ENCODE data around the gene DEDD2. TPM values are rescaled to one million over a fixed set of nuclear protein-coding genes. Genes with fewer than 3 reads are reported as not detected.

Gene DEDD2
- total RNA-seq, 2 experiments from 2014 or later, result 35.8 to 40.7 TPM

DNA sequence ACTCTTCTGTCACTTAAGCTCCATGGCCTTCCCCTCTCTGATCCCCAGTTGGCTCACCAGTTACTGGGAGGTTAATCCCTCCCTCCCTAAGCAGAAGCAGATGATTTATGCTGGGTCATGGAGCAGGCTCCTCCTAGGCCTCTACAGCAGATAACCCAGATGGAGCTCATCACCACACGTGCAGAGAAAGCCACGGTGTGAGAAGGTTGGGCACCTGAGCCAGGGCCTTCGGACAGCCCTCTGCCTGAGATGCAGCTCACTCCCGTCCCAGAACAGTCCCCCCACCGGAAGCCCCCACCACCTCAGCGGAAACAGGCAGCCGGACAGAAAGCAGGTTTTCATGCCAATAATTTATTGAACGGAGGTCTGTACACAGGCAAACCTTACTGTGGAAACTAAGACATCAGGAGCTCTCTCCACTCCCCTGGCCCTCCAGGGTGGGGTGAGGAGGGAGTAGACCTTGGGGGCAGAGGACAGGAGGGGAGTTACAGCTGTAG lies 12.4 kb upstream of the DEDD2 start:
- DNase-seq, result no peak
- Mint-ChIP-seq H3K36me3 (peaks cover 47% of the 10 kb centered on the region), H3K27me3 (no peaks in the 10 kb centered on the region), H3K4me3 (no peak overlapping the region), H3K9me3 (ENCODE audit: low read depth) (no peaks in the 10 kb centered on the region), H3K4me1 (peaks cover 7% of the 10 kb centered on the region), H3K27ac (no peak overlapping the region)
- no peak for ATAC-seq
- CTCF ChIA-PET, result interaction anchor here (0.7 to 1.1 kb wide), 2 partner anchors 84 to 121 kb away, joined by 3 read pairs; no protein-coding TSS in a partner anchor

DNA sequence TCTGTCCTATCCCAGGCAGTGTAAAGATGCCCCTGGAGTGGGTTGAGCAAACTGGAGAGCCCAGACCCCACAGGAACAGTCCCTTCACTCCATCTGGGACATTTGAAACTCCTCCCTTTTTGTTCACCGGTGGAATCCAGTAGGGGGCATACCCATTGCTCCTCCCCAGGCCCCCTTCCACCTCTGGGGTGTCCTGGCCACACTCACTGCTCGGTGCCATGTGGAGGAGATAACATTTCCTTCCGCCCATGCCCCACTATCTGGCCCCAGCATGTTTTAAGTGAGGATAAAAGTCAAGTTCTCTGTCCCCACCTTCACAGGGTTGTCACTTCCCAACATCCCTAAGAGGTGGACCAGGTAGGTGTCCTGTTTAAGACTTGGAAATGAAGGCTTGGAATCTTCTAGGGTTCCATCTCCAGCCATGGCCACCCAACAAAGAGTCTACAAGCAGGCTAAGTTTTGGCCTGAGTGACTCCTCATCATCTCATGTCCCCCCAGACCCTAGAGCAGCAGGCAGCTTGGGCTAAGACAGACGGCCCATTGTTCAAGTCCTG lies 11.9 kb upstream of the DEDD2 start:
- Mint-ChIP-seq H3K27me3 (no peaks in the 10 kb centered on the region), H3K36me3 (peaks cover 45% of the 10 kb centered on the region), H3K4me3 (no peak overlapping the region), H3K27ac (no peak overlapping the region), H3K4me1 (peaks cover 7% of the 10 kb centered on the region), H3K9me3 (ENCODE audit: low read depth) (no peaks in the 10 kb centered on the region)
- no peak for DNase-seq
- ATAC-seq, result no peak
- CTCF ChIA-PET, result interaction anchor here (1.1 kb wide), 1 partner anchor 121 kb away, joined by 3 read pairs; no protein-coding TSS in a partner anchor

DNA sequence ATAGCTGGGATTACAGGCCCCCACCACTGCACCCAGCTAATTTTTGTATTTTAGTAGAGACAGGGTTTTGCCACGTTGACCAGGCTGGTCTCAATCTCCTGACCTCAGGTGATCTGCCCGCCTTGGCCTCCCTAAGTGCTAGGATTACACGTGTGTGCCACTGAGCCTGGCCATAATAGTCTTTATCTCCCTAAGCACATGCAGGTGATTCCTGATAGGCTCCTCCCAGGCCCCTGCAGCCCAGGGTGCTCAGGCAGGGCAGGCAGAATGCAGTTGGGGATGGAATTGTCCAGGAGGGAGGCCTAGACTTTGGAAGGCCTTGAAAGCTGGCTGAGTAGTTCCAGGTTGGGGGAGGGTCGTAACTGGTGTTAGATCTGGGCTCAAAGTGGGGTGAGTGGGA lies 11.2 kb upstream of the DEDD2 start:
- Mint-ChIP-seq H3K4me3 (no peak overlapping the region), H3K27ac (no peak overlapping the region), H3K27me3 (no peaks in the 10 kb centered on the region), H3K4me1 (peaks cover 7% of the 10 kb centered on the region), H3K9me3 (ENCODE audit: low read depth) (no peaks in the 10 kb centered on the region), H3K36me3 (peaks cover 42% of the 10 kb centered on the region)
- DNase-seq (no peak), ATAC-seq (no peak)
- CTCF ChIA-PET, result interaction anchor here (1.0 kb wide), 1 partner anchor 119 kb away, joined by 4 read pairs; no protein-coding TSS in a partner anchor

GRCh38 chr19:42226886-42227285 lies 9.4 kb upstream of the DEDD2 start:
- H3K36me3 Mint-ChIP-seq, result peaks cover 39% of the 10 kb centered on the region
- peaks cover 18% of the 10 kb centered on the region for H3K4me1 Mint-ChIP-seq
- ATAC-seq (no peak), DNase-seq (no peak)
- H3K9me3 Mint-ChIP-seq (ENCODE audit: low read depth), result no peaks in the 10 kb centered on the region
- H3K4me3 Mint-ChIP-seq, result no peak overlapping the region
- no peaks in the 10 kb centered on the region for H3K27me3 Mint-ChIP-seq
- CTCF ChIA-PET, result interaction anchor here (0.8 to 2.0 kb wide), 4 partner anchors 10 to 58 kb away, joined by 3 to 4 read pairs (median 4); no protein-coding TSS in a partner anchor
- H3K27ac Mint-ChIP-seq, result peak overlapping the region; percentile 26

DNA sequence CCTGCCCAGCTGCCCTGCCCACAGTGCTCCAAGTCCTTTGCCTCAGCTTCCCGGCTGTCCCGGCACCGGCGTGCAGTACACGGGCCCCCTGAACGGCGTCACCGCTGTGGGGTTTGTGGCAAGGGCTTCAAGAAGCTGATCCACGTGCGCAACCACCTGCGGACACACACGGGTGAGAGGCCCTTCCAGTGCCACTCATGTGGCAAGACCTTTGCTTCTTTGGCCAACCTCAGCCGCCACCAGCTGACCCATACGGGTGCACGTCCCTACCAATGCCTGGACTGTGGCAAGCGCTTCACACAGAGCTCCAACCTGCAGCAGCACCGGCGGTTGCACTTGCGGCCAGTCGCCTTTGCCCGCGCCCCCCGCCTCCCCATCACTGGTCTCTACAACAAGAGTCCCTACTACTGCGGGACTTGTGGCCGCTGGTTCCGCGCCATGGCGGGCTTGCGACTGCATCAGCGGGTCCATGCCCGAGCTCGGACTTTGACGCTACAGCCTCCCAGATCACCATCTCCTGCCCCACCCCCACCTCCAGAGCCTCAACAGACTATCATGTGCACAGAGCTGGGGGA lies 8.3 kb upstream of the DEDD2 start:
- DNase-seq, result no peak
- CTCF ChIA-PET, result interaction anchor here (0.8 to 2.0 kb wide), 4 partner anchors 11 to 59 kb away, joined by 3 to 4 read pairs (median 4); no protein-coding TSS in a partner anchor
- peaks cover 33% of the 10 kb centered on the region for H3K36me3 Mint-ChIP-seq
- no peak overlapping the region for H3K27ac Mint-ChIP-seq
- H3K4me1 Mint-ChIP-seq, result peaks cover 26% of the 10 kb centered on the region
- no peaks in the 10 kb centered on the region for H3K9me3 Mint-ChIP-seq (ENCODE audit: low read depth)
- H3K27me3 Mint-ChIP-seq, result no peaks in the 10 kb centered on the region
- ATAC-seq, result no peak
- no peak overlapping the region for H3K4me3 Mint-ChIP-seq

DNA sequence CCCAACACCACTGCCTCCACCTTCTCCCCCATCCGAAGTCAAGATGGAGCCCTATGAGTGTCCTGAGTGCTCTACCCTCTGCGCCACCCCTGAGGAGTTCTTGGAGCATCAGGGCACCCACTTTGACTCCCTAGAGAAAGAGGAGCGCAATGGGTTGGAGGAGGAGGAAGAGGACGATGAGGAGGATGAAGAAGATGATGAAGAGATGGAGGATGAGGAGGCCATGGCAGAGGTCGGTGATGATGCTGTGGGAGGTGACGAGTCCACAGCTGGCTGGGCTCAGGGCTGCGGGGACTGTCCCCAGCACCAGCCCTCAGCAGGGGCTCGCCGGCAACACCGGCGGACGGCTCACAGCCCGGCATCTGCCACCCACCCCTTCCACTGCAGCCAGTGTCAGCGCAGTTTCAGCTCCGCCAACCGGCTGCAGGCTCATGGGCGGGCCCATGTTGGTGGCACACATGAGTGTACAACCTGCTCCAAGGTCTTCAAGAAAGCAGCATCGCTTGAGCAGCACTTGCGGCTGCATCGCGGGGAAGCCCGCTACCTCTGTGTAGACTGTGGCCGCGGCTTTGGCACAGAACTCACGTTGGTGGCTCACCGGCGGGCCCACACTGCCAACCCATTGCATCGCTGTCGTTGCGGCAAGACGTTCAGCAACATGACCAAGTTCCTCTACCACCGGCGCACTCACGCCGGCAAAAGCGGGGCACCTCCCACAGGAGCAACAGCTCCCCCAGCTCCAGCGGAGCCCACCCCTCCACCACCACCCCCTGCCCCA lies 7.7 kb upstream of the DEDD2 start:
- Mint-ChIP-seq H3K36me3 (peaks cover 34% of the 10 kb centered on the region), H3K4me1 (peaks cover 31% of the 10 kb centered on the region), H3K4me3 (no peak overlapping the region), H3K9me3 (ENCODE audit: low read depth) (no peaks in the 10 kb centered on the region), H3K27me3 (no peaks in the 10 kb centered on the region), H3K27ac (no peak overlapping the region)
- no peak for ATAC-seq
- no peak for DNase-seq
- CTCF ChIA-PET, result interaction anchor here (2.0 kb wide), 1 partner anchor 54 kb away, joined by 4 read pairs; no protein-coding TSS in a partner anchor

GRCh38 chr19:42220751-42221097 lies 3.2 kb upstream of the DEDD2 start:
- no peaks in the 10 kb centered on the region for H3K9me3 Mint-ChIP-seq (ENCODE audit: low read depth)
- peaks cover 58% of the 10 kb centered on the region for H3K4me1 Mint-ChIP-seq
- ATAC-seq (no peak), DNase-seq (no peak)
- H3K4me3 Mint-ChIP-seq, result peak overlapping the region; percentile 98
- CTCF ChIA-PET, result interaction anchor here (1.0 to 2.7 kb wide), 7 partner anchors 17 to 88 kb away, joined by 3 to 14 read pairs (median 4); no protein-coding TSS in a partner anchor
- peak overlapping the region; percentile 94 for H3K27ac Mint-ChIP-seq
- H3K27me3 Mint-ChIP-seq, result no peaks in the 10 kb centered on the region
- H3K36me3 Mint-ChIP-seq, result peaks cover 21% of the 10 kb centered on the region

DNA sequence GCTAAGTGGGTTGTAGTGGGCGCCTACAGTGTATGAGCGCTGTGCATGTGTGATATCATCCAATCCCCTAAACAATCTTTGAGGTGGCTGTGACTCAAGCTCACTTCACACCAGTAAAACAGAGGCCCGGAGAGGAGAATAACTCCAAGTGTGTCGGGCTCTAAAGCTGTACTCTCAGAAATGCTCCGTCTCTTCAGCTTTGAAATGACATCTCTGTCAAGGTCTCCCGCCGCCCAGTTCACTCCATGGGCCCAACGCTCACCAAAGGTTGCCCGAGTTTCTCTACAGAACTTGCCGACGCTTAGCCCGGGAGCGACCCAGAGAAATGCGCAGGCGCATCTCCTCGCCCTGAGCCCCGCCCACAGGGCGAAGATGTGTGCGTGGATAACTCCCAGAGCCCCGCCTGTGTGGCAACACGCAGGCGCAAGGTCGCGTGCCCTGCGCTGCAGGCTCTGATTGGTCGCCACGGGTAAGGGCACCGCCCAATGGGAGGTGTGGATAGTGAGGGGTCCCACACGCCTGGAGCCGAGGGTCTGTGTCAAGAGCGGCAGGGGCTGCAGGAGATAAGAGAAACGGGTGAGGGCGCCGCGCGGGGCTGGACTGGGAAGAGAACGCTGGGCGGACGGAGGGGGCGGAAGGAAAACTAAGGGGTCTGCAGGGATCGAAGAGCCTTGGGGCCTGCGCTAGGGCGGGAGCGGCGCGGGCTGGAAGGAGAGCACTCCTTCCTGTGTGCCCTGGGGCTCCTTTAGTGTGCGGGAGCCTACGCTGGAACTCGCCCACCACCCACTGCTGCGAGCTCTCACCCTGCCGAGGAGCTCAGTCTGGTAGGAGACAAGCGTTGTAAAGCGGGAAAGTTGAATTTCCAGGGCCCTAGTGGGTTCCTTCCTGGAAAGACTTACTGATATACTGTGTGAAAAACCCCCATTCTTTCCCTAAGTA lies 2.6 kb upstream of the DEDD2 start, which contains the start of gene ZNF526:
ZNF526 (plus strand) TSS at position 501 of the 939 bp plus-strand sequence. CDS start 4,092 bp downstream, outside the sequence.
- peak within 1 kb of the TSS; percentile 94 for H3K27ac Mint-ChIP-seq
- peak within 1 kb of the TSS; percentile 98 for H3K4me3 Mint-ChIP-seq
- no peaks in the 10 kb centered on the region for H3K27me3 Mint-ChIP-seq
- H3K36me3 Mint-ChIP-seq, result peaks cover 21% of the 10 kb centered on the region
- peaks cover 65% of the 10 kb centered on the region for H3K4me1 Mint-ChIP-seq
- peak; percentile 99 for DNase-seq
- CTCF ChIA-PET, result interaction anchor here (0.7 to 2.7 kb wide), 12 partner anchors 17 to 112 kb away, joined by 3 to 14 read pairs (median 3); partner anchors contain the start of genes GSK3A and POU2F2
- peak; percentile 87 for ATAC-seq
- no peaks in the 10 kb centered on the region for H3K9me3 Mint-ChIP-seq (ENCODE audit: low read depth)

DNA sequence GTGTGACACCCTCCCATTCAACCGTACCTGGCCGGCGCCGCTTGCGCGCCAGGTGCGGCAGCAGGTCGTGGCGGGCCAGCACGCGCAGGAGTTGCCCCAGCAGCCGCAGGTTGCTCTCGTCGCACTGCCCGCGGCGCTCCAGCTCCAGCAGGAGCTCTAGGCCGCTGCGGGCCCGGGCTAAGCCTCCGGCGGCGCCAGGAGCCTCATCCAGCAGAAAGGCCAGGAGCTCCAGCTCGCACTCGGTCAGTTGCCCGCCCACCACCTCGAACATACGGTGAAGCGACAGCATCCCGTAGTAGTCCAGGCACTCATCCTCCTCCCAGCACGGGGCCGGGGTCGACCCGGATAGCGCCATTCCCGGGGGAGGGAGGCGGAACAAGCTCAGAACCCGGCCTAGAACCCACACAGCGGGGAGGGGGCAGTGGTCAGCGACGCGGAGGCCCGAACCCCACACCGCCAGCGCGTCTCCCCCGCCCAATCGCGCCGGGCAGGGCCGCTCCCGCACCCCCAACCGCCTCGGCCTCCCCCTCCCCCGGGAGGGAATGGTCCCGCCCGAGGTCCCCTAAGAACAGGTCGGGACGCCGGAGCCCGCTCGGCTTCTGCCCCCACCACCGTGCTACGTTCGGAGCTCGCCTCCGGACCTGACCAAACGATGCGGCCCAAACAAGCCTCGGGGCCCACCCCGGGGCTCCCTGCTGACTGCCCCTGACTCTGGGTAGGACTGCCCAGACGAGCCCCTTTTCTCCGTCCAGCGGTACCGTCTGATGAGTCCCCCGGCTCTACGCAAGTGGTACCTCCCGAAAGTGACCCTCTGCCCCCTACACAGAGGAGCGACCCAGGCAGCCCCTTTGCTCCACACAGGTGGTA lies 591 bp downstream of the DEDD2 start:
- Mint-ChIP-seq H3K9me3 (ENCODE audit: low read depth) (no peaks in the 10 kb centered on the region), H3K4me3 (peak overlapping the region; percentile 81), H3K36me3 (peaks cover 25% of the 10 kb centered on the region), H3K27ac (peak overlapping the region; percentile 94), H3K4me1 (peaks cover 81% of the 10 kb centered on the region), H3K27me3 (no peaks in the 10 kb centered on the region)
- CTCF ChIA-PET, result interaction anchor here (0.8 to 4.7 kb wide), 11 partner anchors 16 to 106 kb away, joined by 3 to 39 read pairs (median 6); partner anchors contain the start of genes GSK3A and POU2F2
- ATAC-seq (peak; percentile 2), DNase-seq (peak; percentile 58)

GRCh38 chr19:42214810-42215485 lies 2.5 kb downstream of the DEDD2 start:
- H3K36me3 Mint-ChIP-seq, result peaks cover 25% of the 10 kb centered on the region
- H3K27me3 Mint-ChIP-seq, result no peaks in the 10 kb centered on the region
- H3K4me3 Mint-ChIP-seq, result no peak overlapping the region
- no peaks in the 10 kb centered on the region for H3K9me3 Mint-ChIP-seq (ENCODE audit: low read depth)
- H3K4me1 Mint-ChIP-seq, result peaks cover 66% of the 10 kb centered on the region
- CTCF ChIA-PET, result interaction anchor here (1.0 to 4.7 kb wide), 4 partner anchors 14 to 64 kb away, joined by 4 to 39 read pairs (median 8); partner anchors contain the start of gene GSK3A
- no peak for ATAC-seq
- no peak for DNase-seq
- peak overlapping the region; percentile 1 for H3K27ac Mint-ChIP-seq

GRCh38 chr19:42212886-42213285 lies 4.6 kb downstream of the DEDD2 start:
- CTCF ChIA-PET, result interaction anchor here (1.3 to 2.0 kb wide), 4 partner anchors 9 to 80 kb away, joined by 4 to 5 read pairs (median 4); partner anchors contain the start of gene POU2F2
- H3K4me3 Mint-ChIP-seq, result no peak overlapping the region
- DNase-seq (no peak), ATAC-seq (no peak)
- no peaks in the 10 kb centered on the region for H3K9me3 Mint-ChIP-seq (ENCODE audit: low read depth)
- peak overlapping the region; percentile 58 for H3K27ac Mint-ChIP-seq
- peaks cover 43% of the 10 kb centered on the region for H3K36me3 Mint-ChIP-seq
- H3K4me1 Mint-ChIP-seq, result peaks cover 58% of the 10 kb centered on the region
- no peaks in the 10 kb centered on the region for H3K27me3 Mint-ChIP-seq

Measured in activated CD8-positive, alpha-beta memory T cell treated with anti-CD3 and anti-CD28 coated beads, Interleukin-2, amount 10 ng/mL, durations not matched to agents 7 days and 5 days (primary cell).